ENCODE results near the gene MUC5B.
"Not testable (repeated sequence)": the region's sequence is repeated elsewhere in the genome, so short reads cannot be mapped to it uniquely, and the experiment has no call there.

MUC5B gene

DNA sequence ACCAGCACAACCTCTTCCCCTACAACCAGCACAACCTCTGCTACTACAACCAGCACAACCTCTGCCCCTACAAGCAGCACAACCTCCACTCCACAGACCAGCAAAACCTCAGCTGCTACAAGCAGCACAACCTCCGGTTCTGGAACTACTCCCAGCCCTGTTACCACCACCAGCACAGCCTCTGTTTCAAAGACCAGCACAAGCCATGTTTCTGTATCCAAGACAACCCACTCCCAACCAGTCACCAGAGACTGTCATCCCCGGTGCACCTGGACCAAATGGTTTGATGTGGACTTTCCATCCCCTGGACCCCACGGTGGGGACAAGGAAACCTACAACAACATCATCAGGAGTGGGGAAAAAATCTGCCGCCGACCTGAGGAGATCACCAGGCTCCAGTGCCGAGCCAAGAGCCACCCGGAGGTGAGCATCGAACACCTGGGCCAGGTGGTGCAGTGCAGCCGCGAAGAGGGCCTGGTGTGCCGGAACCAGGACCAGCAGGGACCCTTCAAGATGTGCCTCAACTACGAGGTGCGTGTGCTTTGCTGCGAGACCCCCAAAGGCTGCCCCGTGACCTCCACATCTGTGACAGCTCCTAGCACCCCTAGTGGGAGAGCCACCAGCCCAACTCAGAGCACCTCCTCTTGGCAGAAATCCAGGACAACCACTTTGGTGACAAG, 34.3 kb upstream of the MUC5B start:
- not testable (repeated sequence) for DNase-seq (ENCODE audit: low read depth in 1 of 2, low spot score in 1 of 2)

DNA sequence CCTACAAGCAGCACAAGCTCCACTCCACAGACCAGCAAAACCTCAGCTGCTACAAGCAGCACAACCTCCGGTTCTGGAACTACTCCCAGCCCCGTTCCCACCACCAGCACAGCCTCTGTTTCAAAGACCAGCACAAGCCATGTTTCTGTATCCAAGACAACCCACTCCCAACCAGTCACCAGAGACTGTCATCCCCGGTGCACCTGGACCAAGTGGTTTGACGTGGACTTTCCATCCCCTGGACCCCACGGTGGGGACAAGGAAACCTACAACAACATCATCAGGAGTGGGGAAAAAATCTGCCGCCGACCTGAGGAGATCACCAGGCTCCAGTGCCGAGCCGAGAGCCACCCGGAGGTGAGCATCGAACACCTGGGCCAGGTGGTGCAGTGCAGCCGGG, 33.0 kb upstream of the MUC5B start:
- not testable (repeated sequence) for DNase-seq (ENCODE audit: low read depth in 1 of 2, low spot score in 1 of 2)

DNA sequence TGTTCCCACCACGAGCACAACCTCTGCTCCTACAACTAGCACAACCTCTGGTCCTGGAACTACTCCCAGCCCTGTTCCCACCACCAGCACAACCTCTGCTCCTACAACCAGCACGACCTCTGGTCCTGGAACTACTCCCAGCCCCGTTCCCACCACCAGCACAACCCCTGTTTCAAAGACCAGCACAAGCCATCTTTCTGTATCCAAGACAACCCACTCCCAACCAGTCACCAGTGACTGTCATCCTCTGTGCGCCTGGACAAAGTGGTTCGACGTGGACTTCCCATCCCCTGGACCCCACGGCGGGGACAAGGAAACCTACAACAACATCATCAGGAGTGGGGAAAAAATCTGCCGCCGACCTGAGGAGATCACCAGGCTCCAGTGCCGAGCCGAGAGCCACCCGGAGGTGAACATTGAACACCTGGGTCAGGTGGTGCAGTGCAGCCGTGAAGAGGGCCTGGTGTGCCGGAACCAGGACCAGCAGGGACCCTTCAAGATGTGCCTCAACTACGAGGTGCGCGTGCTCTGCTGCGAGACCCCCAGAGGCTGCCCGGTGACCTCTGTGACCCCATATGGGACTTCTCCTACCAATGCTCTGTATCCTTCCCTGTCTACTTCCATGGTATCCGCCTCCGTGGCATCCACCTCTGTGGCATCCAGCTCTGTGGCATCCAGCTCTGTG, 30.9 kb upstream of the MUC5B start:
- not testable (repeated sequence) for DNase-seq (ENCODE audit: low read depth in 1 of 2, low spot score in 1 of 2)

DNA sequence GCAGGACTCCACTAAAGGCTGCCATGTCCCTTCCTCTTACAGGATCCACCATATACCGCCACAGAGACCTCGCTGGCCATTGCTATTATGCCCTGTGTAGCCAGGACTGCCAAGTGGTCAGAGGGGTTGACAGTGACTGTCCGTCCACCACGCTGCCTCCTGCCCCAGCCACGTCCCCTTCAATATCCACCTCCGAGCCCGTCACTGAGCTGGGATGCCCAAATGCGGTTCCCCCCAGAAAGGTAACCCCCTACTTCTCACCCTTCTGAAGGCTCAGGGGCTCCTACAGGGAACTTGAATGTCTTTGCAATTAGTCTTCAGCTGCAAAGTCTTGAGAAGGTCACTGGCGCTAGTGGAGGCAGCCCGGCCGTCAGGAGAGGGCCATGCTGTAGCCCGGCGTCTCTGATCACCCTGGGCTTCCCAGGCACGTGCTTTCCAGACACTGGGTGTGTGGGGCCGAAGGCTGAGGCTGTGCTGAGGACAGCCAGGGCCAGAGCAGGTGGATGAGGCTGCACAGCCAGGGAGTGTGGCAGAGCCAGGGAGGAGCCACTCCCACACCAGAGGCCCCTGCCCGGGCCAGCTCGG, 30.0 kb upstream of the MUC5B start:
- DNase-seq (ENCODE audit: low read depth in 1 of 2, low spot score in 1 of 2): no peak

DNA sequence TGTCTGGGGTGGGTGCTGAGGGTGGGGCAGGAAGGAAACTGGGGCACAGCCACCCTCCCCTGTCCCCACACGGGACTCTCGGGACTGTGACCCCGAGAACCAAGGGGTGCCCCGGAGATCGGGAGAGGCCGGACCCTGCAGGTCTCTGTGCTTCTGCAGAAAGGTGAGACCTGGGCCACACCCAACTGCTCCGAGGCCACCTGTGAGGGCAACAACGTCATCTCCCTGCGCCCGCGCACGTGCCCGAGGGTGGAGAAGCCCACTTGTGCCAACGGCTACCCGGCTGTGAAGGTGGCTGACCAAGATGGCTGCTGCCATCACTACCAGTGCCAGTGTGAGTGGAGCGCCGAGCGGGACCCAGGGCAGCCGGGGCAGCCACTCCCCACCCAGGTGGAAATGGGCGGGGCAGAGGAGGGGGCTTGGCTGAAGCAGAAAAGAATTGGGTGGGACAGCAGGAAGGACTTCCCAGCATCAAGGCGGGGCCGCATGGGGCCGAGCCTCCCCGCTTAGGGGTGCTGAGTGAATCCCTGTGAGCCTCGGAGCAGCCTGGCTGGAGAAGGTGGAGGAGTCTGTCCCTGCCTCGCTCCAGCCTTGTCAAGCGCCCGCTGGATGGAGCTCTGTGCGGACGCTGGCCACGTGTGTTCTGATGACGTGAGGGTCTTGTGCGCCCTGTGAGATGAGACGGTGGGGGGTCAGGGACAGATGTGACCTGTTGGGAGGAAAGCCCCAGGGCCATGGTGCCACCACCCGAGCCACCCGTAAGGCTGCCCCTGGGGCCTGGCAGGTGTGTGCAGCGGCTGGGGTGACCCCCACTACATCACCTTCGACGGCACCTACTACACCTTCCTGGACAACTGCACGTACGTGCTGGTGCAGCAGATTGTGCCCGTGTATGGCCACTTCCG, 29.3 kb upstream of the MUC5B start:
- DNase-seq (ENCODE audit: low read depth in 1 of 2, low spot score in 1 of 2): no peak

DNA sequence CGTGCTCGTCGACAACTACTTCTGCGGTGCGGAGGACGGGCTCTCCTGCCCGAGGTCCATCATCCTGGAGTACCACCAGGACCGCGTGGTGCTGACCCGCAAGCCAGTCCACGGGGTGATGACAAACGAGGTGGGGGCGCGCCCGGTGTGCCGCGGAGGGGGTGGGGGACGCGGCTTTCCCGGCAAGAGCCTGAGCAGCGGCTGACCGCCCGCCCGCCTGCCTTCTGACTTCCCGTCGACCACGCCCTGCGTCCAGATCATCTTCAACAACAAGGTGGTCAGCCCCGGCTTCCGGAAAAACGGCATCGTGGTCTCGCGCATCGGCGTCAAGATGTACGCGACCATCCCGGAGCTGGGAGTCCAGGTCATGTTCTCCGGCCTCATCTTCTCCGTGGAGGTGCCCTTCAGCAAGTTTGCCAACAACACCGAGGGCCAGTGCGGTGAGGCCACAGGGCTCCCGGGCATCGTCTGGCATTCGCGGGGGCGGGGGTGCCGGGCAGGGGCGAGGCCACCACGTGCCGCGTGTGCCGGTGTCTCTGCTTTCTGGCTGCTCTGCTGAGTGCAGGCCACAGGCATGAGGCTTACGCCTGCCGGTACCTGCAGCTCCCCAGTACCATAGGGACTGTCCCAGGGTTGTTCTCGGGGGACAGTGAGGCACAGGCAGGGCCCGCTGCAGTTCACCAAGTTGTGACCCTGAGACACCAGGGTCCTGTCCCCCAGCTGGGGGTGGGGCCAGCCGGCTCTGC, 28.5 kb upstream of the MUC5B start:
- DNase-seq (ENCODE audit: low read depth in 1 of 2, low spot score in 1 of 2): no peak

DNA sequence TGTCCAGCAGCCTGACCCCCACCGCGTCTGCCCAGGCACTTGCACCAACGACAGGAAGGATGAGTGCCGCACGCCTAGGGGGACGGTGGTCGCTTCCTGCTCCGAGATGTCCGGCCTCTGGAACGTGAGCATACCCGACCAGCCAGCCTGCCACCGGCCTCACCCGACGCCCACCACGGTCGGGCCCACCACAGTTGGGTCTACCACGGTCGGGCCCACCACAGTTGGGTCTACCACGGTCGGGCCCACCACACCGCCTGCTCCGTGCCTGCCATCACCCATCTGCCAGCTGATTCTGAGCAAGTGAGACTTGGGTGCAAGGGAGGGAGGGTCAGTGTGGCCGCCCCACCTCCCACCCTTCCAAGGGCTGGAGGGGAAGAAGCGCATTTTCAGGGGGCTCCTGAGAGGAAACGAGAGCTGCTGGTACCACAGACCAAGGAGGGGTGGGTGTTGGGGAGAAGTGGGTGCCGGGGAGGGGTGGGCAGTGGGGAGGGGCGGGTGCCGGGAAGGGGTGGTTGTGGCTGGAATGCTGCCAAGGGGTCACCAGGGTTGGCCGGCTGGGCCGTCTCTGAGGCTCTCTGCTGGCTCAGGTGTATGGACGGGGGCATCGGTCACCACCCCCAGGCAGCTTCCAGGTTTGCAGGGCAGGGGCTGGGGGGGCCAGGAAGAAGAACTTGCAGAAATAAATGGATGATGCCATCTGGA, 27.7 kb upstream of the MUC5B start:
- DNase-seq (ENCODE audit: low read depth in 1 of 2, low spot score in 1 of 2): no peak

DNA sequence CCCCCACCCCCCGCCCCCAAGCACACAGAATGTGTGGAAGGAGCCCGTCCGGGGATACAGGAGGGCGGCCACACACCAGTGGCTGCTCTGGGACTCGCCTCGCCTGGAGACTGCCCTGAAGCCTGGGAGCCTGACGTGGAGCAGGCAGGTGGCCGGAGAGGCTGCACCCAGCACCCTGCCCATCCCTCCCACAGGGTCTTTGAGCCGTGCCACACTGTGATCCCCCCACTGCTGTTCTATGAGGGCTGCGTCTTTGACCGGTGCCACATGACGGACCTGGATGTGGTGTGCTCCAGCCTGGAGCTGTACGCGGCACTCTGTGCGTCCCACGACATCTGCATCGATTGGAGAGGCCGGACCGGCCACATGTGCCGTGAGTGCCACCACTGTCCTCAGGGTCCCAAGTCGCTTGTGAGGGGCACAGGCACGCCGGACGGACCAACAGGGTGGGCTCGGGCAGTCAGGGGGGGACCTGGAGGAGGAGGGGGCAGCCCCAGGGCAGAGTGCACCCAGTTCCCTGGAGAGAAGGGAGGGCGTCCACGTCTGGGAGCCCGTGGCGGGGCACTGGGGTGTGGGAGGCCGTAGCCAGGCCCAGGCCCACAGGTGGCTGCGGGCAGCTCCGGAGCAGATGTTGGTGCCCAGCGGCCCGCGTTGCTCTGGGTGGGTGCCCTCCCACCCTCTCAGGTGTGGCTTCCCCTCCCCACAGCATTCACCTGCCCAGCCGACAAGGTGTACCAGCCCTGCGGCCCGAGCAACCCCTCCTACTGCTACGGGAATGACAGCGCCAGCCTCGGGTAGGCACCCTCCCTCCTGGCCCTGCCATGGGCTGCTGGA, 27.0 kb upstream of the MUC5B start:
- DNase-seq (ENCODE audit: low read depth in 1 of 2, low spot score in 1 of 2): no peak

DNA sequence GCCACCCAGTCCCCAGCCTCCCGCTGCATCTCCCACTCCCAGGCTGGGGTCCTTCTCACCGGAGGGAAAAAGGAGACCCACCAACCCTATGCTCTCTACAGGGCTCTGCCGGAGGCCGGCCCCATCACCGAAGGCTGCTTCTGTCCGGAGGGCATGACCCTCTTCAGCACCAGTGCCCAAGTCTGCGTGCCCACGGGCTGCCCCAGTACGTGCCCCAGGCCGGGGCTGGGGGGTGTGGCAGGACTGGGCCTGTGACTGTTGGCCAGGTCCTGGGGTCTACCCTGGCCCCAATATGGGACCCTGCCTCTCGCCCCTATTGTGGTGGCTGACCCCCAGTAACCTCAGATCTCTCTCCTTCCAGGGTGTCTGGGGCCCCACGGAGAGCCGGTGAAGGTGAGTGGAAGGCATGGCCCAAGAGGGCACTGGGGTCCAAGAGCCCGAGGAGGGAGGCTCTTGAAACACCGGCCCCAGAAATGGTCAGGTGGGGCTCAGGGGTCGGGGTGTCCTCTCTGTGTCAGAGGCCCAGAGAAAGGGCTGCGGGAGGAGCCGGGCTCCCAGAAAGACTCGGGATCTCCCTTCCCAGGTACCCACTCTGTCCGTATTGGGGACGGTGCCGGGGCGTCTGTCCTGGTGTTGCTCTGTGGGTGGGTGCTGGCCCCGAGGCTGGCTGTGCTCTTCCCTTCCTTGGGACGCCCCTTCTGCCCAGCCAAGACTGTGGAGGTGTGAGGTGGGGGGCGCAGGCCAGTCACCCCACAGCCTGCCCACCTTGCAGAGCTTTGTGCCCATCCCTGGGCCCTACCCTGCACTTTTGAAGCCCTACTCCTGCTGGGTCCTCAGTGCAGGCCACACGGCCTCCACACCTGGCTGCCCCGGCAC, 26.1 kb upstream of the MUC5B start:
- DNase-seq (ENCODE audit: low read depth in 1 of 2, low spot score in 1 of 2): no peak

DNA sequence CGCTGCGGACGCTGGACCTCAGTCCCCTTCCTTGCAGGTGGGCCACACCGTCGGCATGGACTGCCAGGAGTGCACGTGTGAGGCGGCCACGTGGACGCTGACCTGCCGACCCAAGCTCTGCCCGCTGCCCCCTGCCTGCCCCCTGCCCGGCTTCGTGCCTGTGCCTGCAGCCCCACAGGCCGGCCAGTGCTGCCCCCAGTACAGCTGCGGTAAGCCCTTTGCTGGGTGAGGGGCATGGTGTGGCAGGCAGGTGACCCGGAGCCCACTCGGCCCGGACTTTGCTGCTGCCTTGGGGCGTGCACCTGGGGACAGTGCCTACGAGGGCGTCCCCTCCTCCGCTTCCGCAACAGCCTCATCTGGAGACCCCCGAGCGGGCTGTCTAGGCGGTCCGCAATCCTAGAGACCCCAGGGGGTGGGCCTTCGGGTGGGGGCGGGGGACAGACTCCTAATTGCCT, 25.4 kb upstream of the MUC5B start:
- no peak for DNase-seq (ENCODE audit: low read depth in 1 of 2, low spot score in 1 of 2)

DNA sequence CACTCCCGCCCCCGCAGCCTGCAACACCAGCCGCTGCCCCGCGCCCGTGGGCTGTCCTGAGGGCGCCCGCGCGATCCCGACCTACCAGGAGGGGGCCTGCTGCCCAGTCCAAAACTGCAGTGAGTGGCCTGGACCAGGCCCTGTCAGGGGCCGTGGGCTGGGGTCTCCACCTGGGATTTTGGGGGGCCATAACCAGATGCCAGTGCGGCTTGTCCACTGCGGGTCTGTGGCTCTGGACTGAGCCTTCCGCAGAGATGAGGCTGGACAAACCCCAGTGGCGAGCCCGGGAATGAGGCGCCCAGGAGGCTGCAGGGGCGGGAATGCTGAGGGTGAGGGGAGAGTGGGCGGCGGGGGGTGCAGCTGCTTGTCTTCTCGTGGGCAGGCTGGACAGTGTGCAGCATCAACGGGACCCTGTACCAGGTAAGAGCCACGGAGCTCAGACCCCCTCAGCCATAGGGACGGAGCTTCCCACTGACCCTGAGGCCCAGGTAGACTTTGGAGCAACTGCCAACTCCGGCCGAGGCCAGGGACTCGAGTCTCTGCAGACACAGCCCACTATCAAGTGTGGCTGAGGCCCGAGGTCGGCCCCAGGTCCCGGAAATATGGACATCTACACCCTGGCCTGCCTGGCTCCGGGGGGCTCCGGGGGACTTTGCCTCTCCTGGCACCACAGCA, 24.8 kb upstream of the MUC5B start:
- DNase-seq (ENCODE audit: low read depth in 1 of 2, low spot score in 1 of 2): no peak

DNA sequence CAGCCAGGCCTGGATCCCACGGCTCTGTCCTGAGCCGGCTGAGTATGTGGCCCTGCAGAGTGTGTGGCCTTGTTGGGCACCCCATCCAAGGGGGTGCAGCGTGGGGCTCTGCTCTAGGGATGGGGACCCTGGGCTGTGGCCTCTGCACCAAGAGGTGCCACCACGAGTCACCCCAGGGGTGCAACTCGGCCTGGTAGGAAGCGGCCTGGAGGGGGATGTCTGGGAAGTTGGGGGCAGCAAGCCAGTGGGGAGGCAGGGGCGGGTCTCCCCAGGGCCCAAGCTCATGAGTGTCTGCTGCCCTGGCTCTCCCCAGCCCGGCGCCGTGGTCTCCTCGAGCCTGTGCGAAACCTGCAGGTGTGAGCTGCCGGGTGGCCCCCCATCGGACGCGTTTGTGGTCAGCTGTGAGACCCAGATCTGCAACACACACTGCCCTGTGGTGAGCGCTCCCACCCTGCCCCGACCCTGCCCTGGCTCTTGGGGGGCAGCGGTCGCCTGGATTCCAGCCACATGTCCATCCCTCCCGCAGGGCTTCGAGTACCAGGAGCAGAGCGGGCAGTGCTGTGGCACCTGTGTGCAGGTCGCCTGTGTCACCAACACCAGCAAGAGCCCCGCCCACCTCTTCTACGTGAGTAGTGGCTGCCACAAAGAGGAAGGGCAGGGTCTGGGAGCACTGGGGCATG, 24.2 kb upstream of the MUC5B start:
- DNase-seq (ENCODE audit: low read depth in 1 of 2, low spot score in 1 of 2): no peak

DNA sequence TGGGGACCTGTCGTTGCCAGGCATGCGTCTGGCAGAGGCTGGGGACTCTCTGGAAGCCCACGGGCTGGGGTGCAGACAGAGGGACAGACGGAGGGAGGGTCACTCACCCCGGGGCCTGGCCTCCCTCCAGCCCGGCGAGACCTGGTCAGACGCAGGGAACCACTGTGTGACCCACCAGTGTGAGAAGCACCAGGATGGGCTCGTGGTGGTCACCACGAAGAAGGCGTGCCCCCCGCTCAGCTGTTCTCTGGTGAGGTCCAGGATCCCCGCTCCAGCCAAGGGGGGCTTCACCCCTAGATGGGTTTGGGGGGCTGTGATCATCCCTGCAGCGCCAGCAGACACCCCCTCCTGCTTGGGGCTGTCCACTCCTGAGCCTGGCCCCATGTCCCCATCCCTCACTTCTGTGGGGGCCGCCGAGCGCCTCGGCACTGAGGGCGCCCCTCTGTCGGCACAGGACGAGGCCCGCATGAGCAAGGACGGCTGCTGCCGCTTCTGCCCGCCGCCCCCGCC, 23.6 kb upstream of the MUC5B start:
- no peak for DNase-seq (ENCODE audit: low read depth in 1 of 2, low spot score in 1 of 2)

DNA sequence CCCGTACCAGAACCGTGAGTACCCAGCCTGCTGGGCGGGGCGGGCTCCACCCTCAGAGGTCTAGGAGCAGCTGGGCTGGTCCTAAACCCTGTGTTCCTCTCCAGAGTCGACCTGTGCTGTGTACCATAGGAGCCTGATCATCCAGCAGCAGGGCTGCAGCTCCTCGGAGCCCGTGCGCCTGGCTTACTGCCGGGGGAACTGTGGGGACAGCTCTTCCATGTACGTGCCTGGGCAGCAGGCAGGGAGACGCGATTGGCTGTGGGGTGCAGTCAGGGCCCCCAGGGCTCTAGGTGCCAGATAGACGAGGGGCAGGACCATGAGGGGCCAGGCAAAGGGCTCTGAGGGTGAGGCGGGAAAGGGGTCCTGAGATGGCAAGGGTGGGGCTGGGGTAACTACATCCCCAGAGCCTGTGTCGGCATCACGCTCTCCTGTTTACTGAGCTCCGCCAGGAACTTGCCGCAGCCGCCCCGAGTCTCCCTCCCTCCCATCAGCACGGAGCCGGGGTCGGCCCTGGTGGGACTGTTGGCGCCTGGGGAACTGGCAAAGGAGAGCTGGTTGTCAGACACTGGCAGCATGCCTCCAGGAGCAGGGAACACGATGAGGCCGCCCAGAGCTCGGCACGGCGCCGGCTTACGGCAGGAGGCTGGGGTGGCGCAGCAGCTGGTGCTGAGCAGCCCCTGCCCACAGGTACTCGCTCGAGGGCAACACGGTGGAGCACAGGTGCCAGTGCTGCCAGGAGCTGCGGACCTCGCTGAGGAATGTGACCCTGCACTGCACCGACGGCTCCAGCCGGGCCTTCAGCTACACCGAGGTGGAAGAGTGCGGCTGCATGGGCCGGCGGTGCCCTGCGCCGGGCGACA, 22.9 kb upstream of the MUC5B start:
- DNase-seq (ENCODE audit: low read depth in 1 of 2, low spot score in 1 of 2): no peak

DNA sequence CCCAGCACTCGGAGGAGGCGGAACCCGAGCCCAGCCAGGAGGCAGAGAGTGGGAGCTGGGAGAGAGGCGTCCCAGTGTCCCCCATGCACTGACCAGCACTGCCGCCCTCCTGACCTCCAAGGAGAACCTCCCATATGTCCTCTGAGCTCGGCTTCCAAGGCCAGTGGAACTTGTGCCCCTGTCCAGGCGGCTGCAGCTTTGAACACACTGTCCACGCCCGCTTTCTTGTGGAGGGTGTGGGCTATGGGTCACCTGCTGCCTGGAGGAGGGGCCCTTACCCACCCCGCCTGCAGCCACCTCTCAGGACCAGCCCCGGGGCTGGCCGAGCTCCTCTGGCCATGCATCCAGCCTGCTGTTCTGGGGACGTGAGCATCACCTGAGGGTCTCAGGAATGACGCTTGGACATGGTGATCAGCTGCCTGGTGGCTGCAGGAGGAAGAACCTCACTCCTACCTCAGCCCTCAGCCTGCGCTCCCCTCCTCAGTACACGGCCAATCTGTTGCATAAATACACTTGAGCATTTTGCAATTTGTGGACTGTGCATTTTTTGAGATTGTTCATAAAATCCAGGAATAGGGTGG, 22.2 kb upstream of the MUC5B start:
- no peak for DNase-seq (ENCODE audit: low read depth in 1 of 2, low spot score in 1 of 2)

Measured in activated CD4-positive, alpha-beta T cell treated with anti-CD3 and anti-CD28 coated beads, Interleukin-2, amount 50 U/mL, for 24 hours (primary cell).